Natural killer cell treated with Interleukin-12 subunit alpha and Interleukin-12 subunit beta and Interleukin-15 and Interleukin-18, amount 100 ng/mL, for 72 hours (primary cell): ENCODE results near the gene ZNRF2. TPM values are rescaled to one million over a fixed set of nuclear protein-coding genes. Genes with fewer than 3 reads are reported as not detected.

Experiments
- ATAC-seq, 2 donors: fragments of 150-1000 bp; cut with Tn5 transposase in 1 of 2; sonication (Bioruptor Pico), chemical (Tn5 transposase) in 1 of 2; 2 replicates each; pipeline ENCODE4 v1.10.0; 2021
- DNase-seq: peaks from one replicate; pipeline ENCODE4 v3.0.0; 2022; ENCODE audit warnings: low spot score
- H3K27ac Mint-ChIP-seq, 2 donors: 1 replicate in 1 of 2; 2 replicates in 1 of 2; pipeline ENCODE4 v1.8.0; 2022; ENCODE audit warnings: mixed read lengths in 2 of 2, mild to moderate bottlenecking in 1 of 2, moderate library complexity in 1 of 2
- H3K27me3 Mint-ChIP-seq, 2 donors: 1 replicate in 1 of 2; 2 replicates in 1 of 2; pipeline ENCODE4 v1.8.0; 2022; ENCODE audit warnings: mixed read lengths in 2 of 2
- H3K36me3 Mint-ChIP-seq: one replicate; pipeline ENCODE4 v1.8.0; 2022; ENCODE audit warnings: mixed read lengths
- H3K4me1 Mint-ChIP-seq, 2 donors: 1 replicate in 1 of 2; 2 replicates in 1 of 2; pipeline ENCODE4 v1.8.0; 2022; ENCODE audit warnings: low read depth in 2 of 2, mixed read lengths in 2 of 2, mild to moderate bottlenecking in 1 of 2
- H3K4me3 Mint-ChIP-seq: one replicate; pipeline ENCODE4 v1.8.0; 2022; ENCODE audit warnings: mixed read lengths
- H3K9me3 Mint-ChIP-seq: 2 replicates; pipeline ENCODE4 v1.8.0; 2022; ENCODE audit warnings: mixed read lengths
- total RNA-seq, 2 donors: library from RNA; stranded (reverse); gene quantifications; one replicate each; pipeline ENCODE4 v1.2.3, GENCODE V29; 2022

ZNRF2 gene
- total RNA-seq, 2 donors from 2014 or later, result 10.4 to 12.3 TPM

- peaks cover 14% of the 10 kb centered on the region for H3K36me3 Mint-ChIP-seq
- DNase-seq (no peak), ATAC-seq (no peak)
- H3K4me1 Mint-ChIP-seq, result peaks cover 33 to 51% of the 10 kb centered on the region in 2 donors
- no peaks in the 10 kb centered on the region for H3K27me3 Mint-ChIP-seq
- no peak overlapping the region for H3K27ac Mint-ChIP-seq
- no peaks in the 10 kb centered on the region for H3K9me3 Mint-ChIP-seq
- no peak overlapping the region for H3K4me3 Mint-ChIP-seq
Observed at GRCh38 chr7:30328381-30328780, 44.0 kb downstream of the ZNRF2 start.

GRCh38 chr7:30329716-30330115 lies 45.3 kb downstream of the ZNRF2 start:
- H3K36me3 Mint-ChIP-seq, result peaks cover 10% of the 10 kb centered on the region
- H3K4me3 Mint-ChIP-seq, result no peak overlapping the region
- no peak for DNase-seq
- no peaks in the 10 kb centered on the region for H3K27me3 Mint-ChIP-seq
- no peaks in the 10 kb centered on the region for H3K9me3 Mint-ChIP-seq
- no peak for ATAC-seq
- H3K4me1 Mint-ChIP-seq, result peaks cover 36 to 57% of the 10 kb centered on the region in 2 donors
- peak overlapping the region; percentile 50 to 72 for H3K27ac Mint-ChIP-seq

- no peaks in the 10 kb centered on the region for H3K9me3 Mint-ChIP-seq
- H3K36me3 Mint-ChIP-seq, result peaks cover 8% of the 10 kb centered on the region
- peaks cover 36 to 55% of the 10 kb centered on the region in 2 donors for H3K4me1 Mint-ChIP-seq
- peak; percentile 80 to 96 for ATAC-seq
- H3K4me3 Mint-ChIP-seq, result peak overlapping the region; percentile 78
- no peak for DNase-seq
- H3K27me3 Mint-ChIP-seq, result no peaks in the 10 kb centered on the region
- peak overlapping the region; percentile 50 to 72 for H3K27ac Mint-ChIP-seq
Observed at GRCh38 chr7:30330134-30331111, 46.0 kb downstream of the ZNRF2 start.

- H3K36me3 Mint-ChIP-seq, result peaks cover 8% of the 10 kb centered on the region
- ATAC-seq, result no peak
- DNase-seq, result no peak
- no peak overlapping the region for H3K4me3 Mint-ChIP-seq
- H3K27ac Mint-ChIP-seq, result peak overlapping the region; percentile 50 to 72
- H3K9me3 Mint-ChIP-seq, result no peaks in the 10 kb centered on the region
- peaks cover 37 to 58% of the 10 kb centered on the region in 2 donors for H3K4me1 Mint-ChIP-seq
- H3K27me3 Mint-ChIP-seq, result no peaks in the 10 kb centered on the region
Observed at GRCh38 chr7:30331338-30331737, 46.9 kb downstream of the ZNRF2 start.

- Mint-ChIP-seq H3K27ac (no peak overlapping the region), H3K4me1 (peaks cover 33 to 51% of the 10 kb centered on the region in 2 donors), H3K9me3 (no peaks in the 10 kb centered on the region), H3K27me3 (no peaks in the 10 kb centered on the region), H3K36me3 (no peaks in the 10 kb centered on the region), H3K4me3 (no peak overlapping the region)
- ATAC-seq (no peak), DNase-seq (no peak)
Observed at GRCh38 chr7:30332549-30332948, 48.2 kb downstream of the ZNRF2 start.

GRCh38 chr7:30335763-30336487 lies 51.5 kb downstream of the ZNRF2 start:
- Mint-ChIP-seq H3K36me3 (peaks cover 2% of the 10 kb centered on the region), H3K4me3 (no peak overlapping the region), H3K27ac (no peak overlapping the region), H3K4me1 (peaks cover 42 to 58% of the 10 kb centered on the region in 2 donors), H3K27me3 (no peaks in the 10 kb centered on the region), H3K9me3 (no peaks in the 10 kb centered on the region)
- DNase-seq (no peak), ATAC-seq (peak in 1 of 2 donors; percentile 43)

GRCh38 chr7:30344513-30344912 lies 60.1 kb downstream of the ZNRF2 start:
- no peak for ATAC-seq
- H3K4me1 Mint-ChIP-seq, result peaks cover 49 to 62% of the 10 kb centered on the region in 2 donors
- H3K36me3 Mint-ChIP-seq, result peaks cover 15% of the 10 kb centered on the region
- DNase-seq, result no peak
- H3K27ac Mint-ChIP-seq, result peak overlapping the region in 1 of 2 donors; percentile 10
- peak overlapping the region; percentile 14 for H3K4me3 Mint-ChIP-seq
- no peaks in the 10 kb centered on the region for H3K27me3 Mint-ChIP-seq
- peaks cover 11% of the 10 kb centered on the region for H3K9me3 Mint-ChIP-seq

- H3K4me3 Mint-ChIP-seq, result peak overlapping the region; percentile 83
- DNase-seq (no peak), ATAC-seq (peak in 1 of 2 donors; percentile 32)
- H3K27me3 Mint-ChIP-seq, result no peaks in the 10 kb centered on the region
- H3K9me3 Mint-ChIP-seq, result no peaks in the 10 kb centered on the region
- peak overlapping the region; percentile 92 to 95 for H3K27ac Mint-ChIP-seq
- peaks cover 41 to 48% of the 10 kb centered on the region in 2 donors for H3K4me1 Mint-ChIP-seq
- no peaks in the 10 kb centered on the region for H3K36me3 Mint-ChIP-seq
Observed at GRCh38 chr7:30347226-30348082, 63.1 kb downstream of the ZNRF2 start.

GRCh38 chr7:30348083-30348560 lies 63.7 kb downstream of the ZNRF2 start:
- peak overlapping the region; percentile 83 for H3K4me3 Mint-ChIP-seq
- DNase-seq (peak; percentile 65), ATAC-seq (peak; percentile 94 to 96)
- peaks cover 44 to 54% of the 10 kb centered on the region in 2 donors for H3K4me1 Mint-ChIP-seq
- no peaks in the 10 kb centered on the region for H3K27me3 Mint-ChIP-seq
- H3K27ac Mint-ChIP-seq, result peak overlapping the region; percentile 92 to 95
- H3K9me3 Mint-ChIP-seq, result no peaks in the 10 kb centered on the region
- H3K36me3 Mint-ChIP-seq, result no peaks in the 10 kb centered on the region

GRCh38 chr7:30349170-30349569 lies 64.8 kb downstream of the ZNRF2 start:
- Mint-ChIP-seq H3K27ac (peak overlapping the region; percentile 92 to 95), H3K4me1 (peaks cover 49 to 54% of the 10 kb centered on the region in 2 donors), H3K9me3 (no peaks in the 10 kb centered on the region), H3K4me3 (peak overlapping the region; percentile 83), H3K36me3 (no peaks in the 10 kb centered on the region), H3K27me3 (no peaks in the 10 kb centered on the region)
- DNase-seq, result no peak
- ATAC-seq, result no peak

- no peaks in the 10 kb centered on the region for H3K9me3 Mint-ChIP-seq
- no peak overlapping the region for H3K4me3 Mint-ChIP-seq
- DNase-seq (no peak), ATAC-seq (no peak)
- no peaks in the 10 kb centered on the region for H3K36me3 Mint-ChIP-seq
- H3K4me1 Mint-ChIP-seq, result peaks cover 45 to 47% of the 10 kb centered on the region in 2 donors
- H3K27me3 Mint-ChIP-seq, result no peaks in the 10 kb centered on the region
- peak overlapping the region; percentile 92 to 95 for H3K27ac Mint-ChIP-seq
Observed at GRCh38 chr7:30349816-30350215, 65.4 kb downstream of the ZNRF2 start.

- H3K4me3 Mint-ChIP-seq, result no peak overlapping the region
- DNase-seq (no peak), ATAC-seq (no peak)
- no peaks in the 10 kb centered on the region for H3K9me3 Mint-ChIP-seq
- H3K27me3 Mint-ChIP-seq, result no peaks in the 10 kb centered on the region
- H3K36me3 Mint-ChIP-seq, result no peaks in the 10 kb centered on the region
- H3K4me1 Mint-ChIP-seq, result peaks cover 35 to 37% of the 10 kb centered on the region in 2 donors
- peak overlapping the region in 1 of 2 donors; percentile 63 for H3K27ac Mint-ChIP-seq
Observed at GRCh38 chr7:30351286-30351685, 66.9 kb downstream of the ZNRF2 start.

GRCh38 chr7:30351724-30352123 lies 67.3 kb downstream of the ZNRF2 start:
- Mint-ChIP-seq H3K36me3 (no peaks in the 10 kb centered on the region), H3K4me3 (no peak overlapping the region), H3K27ac (peak overlapping the region in 1 of 2 donors; percentile 63)

More at GRCh38 chr7:30351724-30352123, 67.3 kb downstream of the ZNRF2 start:
- H3K4me1 Mint-ChIP-seq, result peaks cover 31 to 33% of the 10 kb centered on the region in 2 donors
- no peaks in the 10 kb centered on the region for H3K9me3 Mint-ChIP-seq
- no peak for DNase-seq
- no peaks in the 10 kb centered on the region for H3K27me3 Mint-ChIP-seq
- no peak for ATAC-seq
